CD4-positive, CD25-positive, alpha-beta regulatory T cell (primary cell): ENCODE data around the gene ADCY2. TPM values are rescaled to one million over a fixed set of nuclear protein-coding genes. Genes with fewer than 3 reads are reported as not detected.

ENCODE experiments used
- ATAC-seq, 2 donors: fragments of 150-1000 bp; cut with Tn5 transposase; one replicate each; pipeline ENCODE4 v1.10.0; 2021; ENCODE audit warnings: low read depth in 2 of 2, moderate number of reproducible peaks in 2 of 2, moderate library complexity in 1 of 2
- DNase-seq, 3 donors: peaks; one replicate each; pipeline versions ENCODE4 v3.0.0 to v3.0.0-alpha.2; 2012 to 2022; ENCODE audit warnings: mixed read lengths in 1 of 3
- H3K27ac ChIP-seq: one replicate; pipeline ENCODE4 v1.7.0; 2013; ENCODE audit warnings: mild to moderate bottlenecking, low read length; ENCODE audit not compliant: insufficient read depth, poor library complexity, severe bottlenecking
- H3K27me3 ChIP-seq: one replicate; pipeline ENCODE4 v1.7.0; 2013; ENCODE audit warnings: low read length; ENCODE audit not compliant: control insufficient read depth, insufficient read depth
- H3K36me3 ChIP-seq: one replicate; pipeline ENCODE4 v1.7.0; 2013; ENCODE audit warnings: mild to moderate bottlenecking, low read length, moderate library complexity; ENCODE audit not compliant: control insufficient read depth, insufficient read depth
- H3K4me1 ChIP-seq: 2 replicates; pipeline ENCODE4 v1.7.0; 2013; ENCODE audit warnings: mild to moderate bottlenecking, low read length; ENCODE audit not compliant: insufficient read depth, control insufficient read depth, poor library complexity, severe bottlenecking
- H3K4me3 ChIP-seq: one replicate; pipeline ENCODE4 v1.7.0; 2013; ENCODE audit warnings: low read depth, mild to moderate bottlenecking, low read length, moderate library complexity
- H3K9me3 ChIP-seq, 2 experiments: 1 replicate in 1 of 2; 2 replicates in 1 of 2; pipeline ENCODE4 v1.7.0; 2013; ENCODE audit warnings: low read length in 2 of 2, mild to moderate bottlenecking in 1 of 2, moderate library complexity in 1 of 2; ENCODE audit not compliant: control insufficient read depth in 2 of 2
- H3K27ac Mint-ChIP-seq, 3 donors: one replicate each; pipeline ENCODE4 v1.8.0; 2020 to 2022; ENCODE audit warnings: mild to moderate bottlenecking in 3 of 3, mixed read lengths in 3 of 3, moderate library complexity in 2 of 3
- H3K27me3 Mint-ChIP-seq: one replicate; pipeline ENCODE4 v1.8.0; 2022; ENCODE audit warnings: mild to moderate bottlenecking, mixed read lengths
- H3K36me3 Mint-ChIP-seq: one replicate; pipeline ENCODE4 v1.8.0; 2020; ENCODE audit warnings: mixed read lengths
- H3K4me1 Mint-ChIP-seq, 4 donors: one replicate each; pipeline ENCODE4 v1.8.0; 2020 to 2022; ENCODE audit warnings: mixed read lengths in 4 of 4, mild to moderate bottlenecking in 1 of 4
- H3K4me3 Mint-ChIP-seq, 4 donors: one replicate each; pipeline ENCODE4 v1.8.0; 2020 to 2022; ENCODE audit warnings: mild to moderate bottlenecking in 4 of 4, mixed read lengths in 4 of 4, moderate library complexity in 3 of 4
- H3K9me3 Mint-ChIP-seq, 7 donors: one replicate each; pipeline ENCODE4 v1.8.0; 2020 to 2022; ENCODE audit warnings: mixed read lengths in 7 of 7, mild to moderate bottlenecking in 3 of 7, moderate library complexity in 2 of 7
- polyA plus RNA-seq, 4 donors: library from polyadenylated mRNA; unstranded; fragments of 300-500 nt; fragmentation: Illumina TruSeq; gene quantifications; one replicate each; pipeline ENCODE4 v1.2.3, GENCODE V29; 2021
- total RNA-seq: library from RNA; stranded (reverse); gene quantifications from one replicate; pipeline ENCODE4 v1.2.3, GENCODE V29; 2022

Gene ADCY2
- total and polyA plus RNA-seq, 5 donors from 2014 or later = not detected

- Mint-ChIP-seq H3K4me3 (no peak overlapping the region), H3K27me3 (peaks cover 32% of the 10 kb centered on the region), H3K9me3 (peaks cover 0 to 2% (median 0%) of the 10 kb centered on the region in 7 donors), H3K4me1 (peaks cover 0 to 4% (median 4%) of the 10 kb centered on the region in 4 donors), H3K27ac (no peak overlapping the region), H3K36me3 (no peaks in the 10 kb centered on the region)
- no peaks in the 10 kb centered on the region for H3K36me3 ChIP-seq
- H3K4me1 ChIP-seq = no peaks in the 10 kb centered on the region
- no peak for DNase-seq
- no peaks in the 10 kb centered on the region for H3K9me3 ChIP-seq
- H3K27ac ChIP-seq = no peak overlapping the region
- no peak for ATAC-seq
- H3K27me3 ChIP-seq = peaks cover 11% of the 10 kb centered on the region
- H3K4me3 ChIP-seq = no peak overlapping the region
Observed at GRCh38 chr5:7397937-7398336, 2.0 kb downstream of the ADCY2 start.

- H3K4me1 ChIP-seq = no peaks in the 10 kb centered on the region
- peaks cover 24% of the 10 kb centered on the region for H3K27me3 Mint-ChIP-seq
- no peak for DNase-seq
- no peaks in the 10 kb centered on the region for H3K36me3 ChIP-seq
- no peak overlapping the region for H3K4me3 ChIP-seq
- H3K4me3 Mint-ChIP-seq = no peak overlapping the region
- H3K27ac ChIP-seq = no peak overlapping the region
- no peak overlapping the region for H3K27ac Mint-ChIP-seq
- no peaks in the 10 kb centered on the region for H3K9me3 ChIP-seq
- H3K4me1 Mint-ChIP-seq = peaks cover 0 to 4% (median 4%) of the 10 kb centered on the region in 4 donors
- H3K9me3 Mint-ChIP-seq = peaks cover 0 to 2% (median 0%) of the 10 kb centered on the region in 7 donors
- H3K36me3 Mint-ChIP-seq = no peaks in the 10 kb centered on the region
- peaks cover 11% of the 10 kb centered on the region for H3K27me3 ChIP-seq
- ATAC-seq = no peak
Observed at GRCh38 chr5:7398596-7399280, 2.8 kb downstream of the ADCY2 start.

GRCh38 chr5:7405277-7405676 is 9.3 kb downstream of the ADCY2 start:
- H3K27ac ChIP-seq = no peak overlapping the region
- Mint-ChIP-seq H3K4me3 (no peak overlapping the region), H3K4me1 (no peaks in the 10 kb centered on the region), H3K36me3 (no peaks in the 10 kb centered on the region), H3K27ac (no peak overlapping the region), H3K9me3 (peaks cover 0 to 6% (median 0%) of the 10 kb centered on the region in 7 donors), H3K27me3 (no peaks in the 10 kb centered on the region)
- no peaks in the 10 kb centered on the region for H3K9me3 ChIP-seq
- no peaks in the 10 kb centered on the region for H3K27me3 ChIP-seq
- no peaks in the 10 kb centered on the region for H3K36me3 ChIP-seq
- H3K4me3 ChIP-seq = no peak overlapping the region
- no peaks in the 10 kb centered on the region for H3K4me1 ChIP-seq
- ATAC-seq = no peak
- DNase-seq = no peak

DNA sequence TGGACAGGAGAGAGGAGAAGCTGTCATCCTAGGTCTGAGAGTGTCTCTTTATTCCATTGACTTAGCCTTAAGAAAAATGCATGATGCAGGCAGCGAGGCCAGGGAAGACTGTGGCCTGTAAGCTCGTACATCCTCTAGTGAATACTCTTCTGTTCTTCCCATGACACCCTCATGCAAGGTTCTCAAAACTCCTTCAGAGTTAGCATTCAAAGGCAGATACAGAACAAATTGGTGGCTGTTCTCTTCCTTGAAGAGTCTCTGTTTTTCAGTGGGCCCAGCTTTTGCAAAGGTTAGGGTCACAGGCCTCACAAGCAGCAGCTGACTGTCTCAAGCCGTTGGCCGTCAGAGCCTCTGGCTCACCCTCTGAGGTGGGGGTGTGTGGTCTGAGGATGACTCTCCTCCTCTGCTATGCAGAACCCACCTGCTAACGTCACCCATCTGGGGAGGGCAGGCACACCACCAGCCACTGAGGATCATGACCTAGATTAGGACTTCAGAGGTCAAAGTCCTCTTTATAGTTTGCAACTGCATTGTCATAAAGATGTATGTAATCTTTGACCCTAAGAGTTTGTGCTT is 15.1 kb downstream of the ADCY2 start:
- Mint-ChIP-seq H3K27ac (no peak overlapping the region), H3K36me3 (no peaks in the 10 kb centered on the region)
- no peak for ATAC-seq

DNA sequence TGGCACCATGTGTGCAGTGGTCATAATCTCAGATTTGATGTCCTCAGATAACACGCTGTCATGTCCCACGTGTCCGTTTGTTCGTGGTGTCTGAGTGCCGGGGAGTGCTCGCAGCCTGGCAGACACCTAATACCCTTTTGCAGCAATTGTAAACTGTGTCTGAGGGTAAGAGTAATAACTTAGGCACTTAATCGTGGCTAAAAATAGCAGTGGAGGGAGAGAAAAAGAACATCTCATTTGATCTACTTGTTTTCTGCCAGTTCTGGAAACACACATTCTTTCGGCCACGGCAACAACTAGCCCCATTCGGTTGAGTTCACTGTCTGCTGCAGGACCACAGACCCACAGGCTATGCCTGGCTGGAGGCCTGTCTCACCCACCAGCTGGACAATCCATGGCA is 16.5 kb downstream of the ADCY2 start:
- H3K27ac ChIP-seq = no peak overlapping the region
- H3K9me3 ChIP-seq = no peaks in the 10 kb centered on the region
- H3K27ac Mint-ChIP-seq = no peak overlapping the region
- no peak for ATAC-seq
- peaks cover 0 to 2% (median 0%) of the 10 kb centered on the region in 7 donors for H3K9me3 Mint-ChIP-seq
- H3K36me3 Mint-ChIP-seq = no peaks in the 10 kb centered on the region
- H3K4me3 Mint-ChIP-seq = no peak overlapping the region
- H3K27me3 Mint-ChIP-seq = no peaks in the 10 kb centered on the region
- DNase-seq = no peak
- H3K4me3 ChIP-seq = no peak overlapping the region
- H3K4me1 Mint-ChIP-seq = no peaks in the 10 kb centered on the region
- no peaks in the 10 kb centered on the region for H3K4me1 ChIP-seq
- H3K27me3 ChIP-seq = no peaks in the 10 kb centered on the region
- no peaks in the 10 kb centered on the region for H3K36me3 ChIP-seq

More for the DNA sequence above, 15.1 kb downstream of the ADCY2 start:
- no peak overlapping the region for H3K4me3 ChIP-seq
- no peaks in the 10 kb centered on the region for H3K36me3 ChIP-seq
- H3K4me1 Mint-ChIP-seq = no peaks in the 10 kb centered on the region
- no peak for DNase-seq
- H3K9me3 Mint-ChIP-seq = peaks cover 0 to 6% (median 0%) of the 10 kb centered on the region in 7 donors
- no peak overlapping the region for H3K4me3 Mint-ChIP-seq
- H3K27ac ChIP-seq = no peak overlapping the region
- H3K9me3 ChIP-seq = no peaks in the 10 kb centered on the region
- no peaks in the 10 kb centered on the region for H3K4me1 ChIP-seq
- H3K27me3 Mint-ChIP-seq = no peaks in the 10 kb centered on the region
- no peaks in the 10 kb centered on the region for H3K27me3 ChIP-seq

DNA sequence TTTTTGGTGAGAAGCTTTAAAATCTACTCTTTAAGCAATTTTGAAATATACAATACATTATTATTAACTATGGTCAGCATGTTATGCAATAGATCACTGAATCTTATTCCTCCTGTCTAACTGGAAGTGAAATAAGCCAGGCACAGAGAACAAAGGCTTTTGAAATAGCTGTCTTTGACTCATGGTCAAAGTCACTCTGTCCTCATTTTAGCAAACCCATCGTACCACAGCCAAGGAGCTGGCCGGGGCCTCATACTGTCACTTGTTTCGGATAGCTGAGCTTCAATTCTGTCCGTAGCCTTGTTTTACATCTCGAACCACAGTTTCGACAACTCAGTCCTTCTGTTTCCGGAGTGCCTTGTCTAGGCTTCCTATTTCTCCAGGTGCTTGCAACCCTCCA is 19.2 kb downstream of the ADCY2 start:
- Mint-ChIP-seq H3K36me3 (no peaks in the 10 kb centered on the region), H3K4me1 (no peaks in the 10 kb centered on the region)

DNA sequence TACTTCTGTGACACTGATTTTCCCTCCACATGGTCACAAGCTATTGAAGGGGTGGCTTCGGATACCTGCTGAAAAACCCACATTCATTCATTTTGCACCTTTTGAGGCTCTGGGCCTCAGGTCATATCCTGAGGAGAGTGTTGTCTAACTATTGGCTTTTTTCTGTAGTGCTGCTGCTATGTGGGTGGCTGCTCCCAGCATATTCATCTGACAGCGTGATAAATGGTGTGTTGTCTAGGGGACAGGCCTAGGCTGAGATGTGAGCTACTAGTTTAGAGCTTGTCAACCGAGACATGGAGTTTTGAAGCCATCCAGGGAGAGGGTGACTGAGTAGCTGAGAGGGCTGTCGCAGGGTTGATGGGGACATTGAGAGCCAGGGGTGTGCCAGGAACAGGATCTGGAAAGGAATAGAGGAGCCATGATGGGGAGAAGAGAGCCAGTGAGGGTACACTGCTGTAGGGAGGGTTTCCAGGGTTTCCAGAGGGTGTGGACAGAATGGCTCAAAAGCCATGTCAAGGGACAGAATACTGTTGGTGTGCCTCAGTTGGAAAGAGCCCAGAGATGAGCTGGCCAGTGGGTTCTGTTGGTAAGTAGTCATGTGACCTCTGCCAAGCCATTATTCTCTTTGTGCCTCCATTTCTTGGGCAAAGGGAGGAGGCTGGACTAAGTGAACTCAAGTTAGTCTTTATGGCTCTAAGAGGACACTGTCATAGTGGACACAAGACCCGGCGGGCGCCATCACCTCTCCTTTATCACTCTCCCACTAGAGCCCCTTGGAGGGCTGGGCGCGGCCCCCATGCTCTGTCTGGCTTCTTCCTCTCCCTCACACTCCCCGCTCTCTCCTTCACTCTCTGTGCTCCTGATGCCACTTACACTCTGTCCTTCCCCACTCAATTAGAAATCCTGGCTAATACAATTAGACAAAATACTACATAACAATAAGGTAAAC is 19.9 kb downstream of the ADCY2 start:
- no peaks in the 10 kb centered on the region for H3K36me3 ChIP-seq
- Mint-ChIP-seq H3K36me3 (no peaks in the 10 kb centered on the region), H3K27ac (no peak overlapping the region), H3K4me1 (peaks cover 0 to 2% (median 0%) of the 10 kb centered on the region in 4 donors), H3K9me3 (peaks cover 0 to 4% (median 0%) of the 10 kb centered on the region in 7 donors), H3K27me3 (no peaks in the 10 kb centered on the region), H3K4me3 (no peak overlapping the region)
- no peak overlapping the region for H3K27ac ChIP-seq
- no peaks in the 10 kb centered on the region for H3K4me1 ChIP-seq
- H3K9me3 ChIP-seq = no peaks in the 10 kb centered on the region
- H3K4me3 ChIP-seq = no peak overlapping the region
- ATAC-seq (no peak), DNase-seq (no peak)
- no peaks in the 10 kb centered on the region for H3K27me3 ChIP-seq

More for the DNA sequence above, 19.2 kb downstream of the ADCY2 start:
- no peak for ATAC-seq
- no peak overlapping the region for H3K27ac ChIP-seq
- Mint-ChIP-seq H3K27me3 (no peaks in the 10 kb centered on the region), H3K27ac (no peak overlapping the region), H3K4me3 (no peak overlapping the region), H3K9me3 (peaks cover 0 to 4% (median 0%) of the 10 kb centered on the region in 7 donors)
- no peaks in the 10 kb centered on the region for H3K4me1 ChIP-seq
- no peaks in the 10 kb centered on the region for H3K27me3 ChIP-seq
- H3K36me3 ChIP-seq = no peaks in the 10 kb centered on the region
- H3K9me3 ChIP-seq = no peaks in the 10 kb centered on the region
- H3K4me3 ChIP-seq = no peak overlapping the region
- DNase-seq = no peak
